Activated T-helper 17 cell treated with anti-CD3 and anti-CD28 coated beads, Interleukin-2, amount 50 U/mL, for 72 hours (primary cell): ENCODE results near the gene ENC1. TPM values are rescaled to one million over a fixed set of nuclear protein-coding genes. Genes with fewer than 3 reads are reported as not detected.

Experiments used
- ATAC-seq: fragments of 150-1000 bp; cut with Tn5 transposase; replicated peaks from 2 replicates; pipeline ENCODE4 v1.10.0; 2021; ENCODE audit warnings: mild to moderate bottlenecking, moderate library complexity
- H3K27ac Mint-ChIP-seq: one replicate; pipeline ENCODE4 v1.8.0; 2022; ENCODE audit warnings: mixed read lengths
- H3K27me3 Mint-ChIP-seq: one replicate; pipeline ENCODE4 v1.8.0; 2022; ENCODE audit warnings: mixed read lengths
- H3K36me3 Mint-ChIP-seq: one replicate; pipeline ENCODE4 v1.8.0; 2022; ENCODE audit warnings: low read depth, mild to moderate bottlenecking, mixed read lengths
- H3K4me1 Mint-ChIP-seq: one replicate; pipeline ENCODE4 v1.8.0; 2022; ENCODE audit warnings: mixed read lengths
- H3K4me3 Mint-ChIP-seq: one replicate; pipeline ENCODE4 v1.8.0; 2022; ENCODE audit warnings: mild to moderate bottlenecking, mixed read lengths
- H3K9me3 Mint-ChIP-seq: one replicate; pipeline ENCODE4 v1.8.0; 2022; ENCODE audit warnings: mixed read lengths
- total RNA-seq, 2 donors: library from RNA; stranded (reverse); gene quantifications; one replicate each; pipeline ENCODE4 v1.2.3, GENCODE V29; 2022

ENC1 gene
- total RNA-seq, 2 donors from 2014 or later, result 0.42 to 0.89 TPM

- Mint-ChIP-seq H3K27ac (no peak overlapping the region), H3K36me3 (no peaks in the 10 kb centered on the region), H3K9me3 (no peaks in the 10 kb centered on the region), H3K27me3 (peaks cover 9% of the 10 kb centered on the region), H3K4me3 (no peak overlapping the region), H3K4me1 (peaks cover 4% of the 10 kb centered on the region)
- ATAC-seq, result no peak
These were observed 52.1 kb downstream of the ENC1 start for GRCh38 chr5:74588415-74588814.

GRCh38 chr5:74587890-74588289, 52.6 kb downstream of the ENC1 start:
- H3K36me3 Mint-ChIP-seq, result no peaks in the 10 kb centered on the region
- no peak overlapping the region for H3K27ac Mint-ChIP-seq
- H3K4me1 Mint-ChIP-seq, result peaks cover 4% of the 10 kb centered on the region
- no peak for ATAC-seq
- H3K9me3 Mint-ChIP-seq, result peaks cover under 1% of the 10 kb centered on the region
- H3K4me3 Mint-ChIP-seq, result no peak overlapping the region
- peaks cover 9% of the 10 kb centered on the region for H3K27me3 Mint-ChIP-seq

GRCh38 chr5:74587300-74587699, 53.2 kb downstream of the ENC1 start:
- no peak overlapping the region for H3K27ac Mint-ChIP-seq
- peaks cover 9% of the 10 kb centered on the region for H3K4me1 Mint-ChIP-seq
- peaks cover 4% of the 10 kb centered on the region for H3K9me3 Mint-ChIP-seq
- H3K27me3 Mint-ChIP-seq, result peaks cover 12% of the 10 kb centered on the region
- H3K36me3 Mint-ChIP-seq, result no peaks in the 10 kb centered on the region
- ATAC-seq, result no peak
- H3K4me3 Mint-ChIP-seq, result no peak overlapping the region

- Mint-ChIP-seq H3K4me1 (peaks cover 9% of the 10 kb centered on the region), H3K27ac (no peak overlapping the region), H3K9me3 (peaks cover 4% of the 10 kb centered on the region), H3K36me3 (no peaks in the 10 kb centered on the region), H3K4me3 (no peak overlapping the region), H3K27me3 (peaks cover 12% of the 10 kb centered on the region)
- ATAC-seq, result no peak
These were observed 53.7 kb downstream of the ENC1 start for GRCh38 chr5:74586856-74587255.

GRCh38 chr5:74582853-74583252, 57.7 kb downstream of the ENC1 start:
- H3K27me3 Mint-ChIP-seq, result peaks cover 3% of the 10 kb centered on the region
- ATAC-seq, result no peak
- H3K4me3 Mint-ChIP-seq, result no peak overlapping the region
- peaks cover 4% of the 10 kb centered on the region for H3K9me3 Mint-ChIP-seq
- no peak overlapping the region for H3K27ac Mint-ChIP-seq
- peaks cover 7% of the 10 kb centered on the region for H3K36me3 Mint-ChIP-seq
- peaks cover 16% of the 10 kb centered on the region for H3K4me1 Mint-ChIP-seq

DNA sequence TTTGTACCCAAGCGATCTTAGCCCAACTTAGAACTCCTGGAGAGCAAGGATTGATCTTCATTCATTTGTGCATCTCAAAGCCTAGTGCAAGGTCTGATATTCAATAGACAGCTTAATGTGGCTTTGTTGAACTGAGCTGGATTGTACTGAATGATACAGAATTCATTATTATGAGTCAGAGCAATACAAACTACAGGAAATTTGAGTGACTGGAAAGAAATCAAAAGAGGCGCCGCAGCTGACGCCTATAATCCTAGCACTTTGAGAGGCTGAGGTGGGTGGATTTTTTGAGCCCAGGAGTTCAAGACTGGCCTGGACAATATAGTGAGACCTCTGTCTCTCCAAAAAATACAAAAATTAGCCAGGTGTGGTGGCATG, 58.6 kb downstream of the ENC1 start:
- Mint-ChIP-seq H3K27ac (no peak overlapping the region), H3K9me3 (peaks cover 4% of the 10 kb centered on the region), H3K27me3 (peaks cover 3% of the 10 kb centered on the region), H3K4me1 (peaks cover 20% of the 10 kb centered on the region), H3K36me3 (peaks cover 7% of the 10 kb centered on the region), H3K4me3 (no peak overlapping the region)
- no peak for ATAC-seq

GRCh38 chr5:74580729-74581109, 59.8 kb downstream of the ENC1 start:
- Mint-ChIP-seq H3K27ac (no peak overlapping the region), H3K4me3 (no peak overlapping the region), H3K36me3 (peaks cover 10% of the 10 kb centered on the region), H3K4me1 (peaks cover 30% of the 10 kb centered on the region), H3K27me3 (peaks cover 3% of the 10 kb centered on the region), H3K9me3 (peaks cover 4% of the 10 kb centered on the region)
- no peak for ATAC-seq

GRCh38 chr5:74579215-74579614, 61.3 kb downstream of the ENC1 start:
- Mint-ChIP-seq H3K9me3 (peaks cover 4% of the 10 kb centered on the region), H3K4me1 (peaks cover 33% of the 10 kb centered on the region), H3K27ac (peak overlapping the region; percentile 96), H3K27me3 (peaks cover 3% of the 10 kb centered on the region), H3K36me3 (peaks cover 12% of the 10 kb centered on the region), H3K4me3 (peak overlapping the region; percentile 71)
- ATAC-seq, result peak; percentile 85

DNA sequence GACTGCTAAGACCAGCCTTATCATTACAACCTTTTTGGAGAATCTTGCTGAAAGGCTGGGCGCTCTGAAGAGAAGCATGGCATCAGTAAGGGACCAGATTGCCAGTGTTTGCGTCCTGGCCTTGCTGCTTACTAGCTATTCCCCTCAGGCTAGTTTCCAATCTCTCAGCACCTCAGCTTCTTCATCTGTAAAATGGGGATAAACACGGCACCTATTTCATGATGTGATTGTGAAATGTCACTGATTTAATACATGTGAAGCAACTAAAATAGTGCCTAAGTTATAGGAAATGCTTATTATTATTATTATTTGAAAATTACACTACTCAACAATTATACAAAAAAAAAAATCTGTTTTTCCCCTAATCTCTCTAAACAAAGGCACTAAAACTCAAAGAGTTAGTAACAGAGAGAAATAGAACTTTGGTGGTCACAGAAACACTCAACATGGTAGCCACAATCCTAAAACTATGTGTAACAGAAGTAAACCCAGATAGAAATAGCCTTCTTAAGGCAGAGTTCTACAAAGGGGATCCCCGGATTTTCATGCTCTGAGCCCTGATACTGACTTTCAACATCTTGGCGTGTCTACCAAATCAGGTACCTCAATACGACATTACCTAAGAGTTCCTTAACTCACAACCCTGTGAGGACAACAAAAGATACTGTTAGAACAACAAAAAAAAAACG, 62.0 kb downstream of the ENC1 start:
- H3K27ac Mint-ChIP-seq, result peak overlapping the region; percentile 96
- H3K4me1 Mint-ChIP-seq, result peaks cover 33% of the 10 kb centered on the region
- peaks cover 4% of the 10 kb centered on the region for H3K9me3 Mint-ChIP-seq
- peak; percentile 56 for ATAC-seq
- H3K36me3 Mint-ChIP-seq, result peaks cover 12% of the 10 kb centered on the region
- peaks cover 3% of the 10 kb centered on the region for H3K27me3 Mint-ChIP-seq
- H3K4me3 Mint-ChIP-seq, result peak overlapping the region; percentile 71

Other genes with a start within 250 kb of the ENC1 start
- 10 to 100 TPM; 42.4 to 79.0 TPM for gene HEXB, start 44.5 kb upstream of the ENC1 start, total RNA-seq
- gene GFM2, start 126.4 kb upstream of the ENC1 start, total RNA-seq, result 10 to 100 TPM; 26.7 to 37.8 TPM
- gene NSA2, start 126.5 kb upstream of the ENC1 start, total RNA-seq, result 10 to 100 TPM; 75.9 to 80.3 TPM
- 10 to 100 TPM; 12.0 to 12.8 TPM for gene FAM169A, start 225.7 kb upstream of the ENC1 start, total RNA-seq